DOHH2 (cell line): ENCODE measurements around the gene HS3ST4.

ENCODE experiments used
- H3F3A ChIP-seq: fragments of 200-600 bp; sonication (generic), shearing (Covaris generic); 2 replicates; pipeline ENCODE4 v1.6.0; 2016; ENCODE audit warnings: antibody characterized with exemption, mild to moderate bottlenecking; ENCODE audit not compliant: control insufficient read depth, insufficient read depth
- H3K27ac ChIP-seq: fragments of 200-600 bp; sonication (generic); 2 replicates; pipeline ENCODE4 v1.5.1; 2014; ENCODE audit warnings: low read depth, mild to moderate bottlenecking, low read length, moderate library complexity
- H3K27me3 ChIP-seq: fragments of 200-600 bp; sonication (generic); 2 replicates; pipeline ENCODE4 v1.6.1; 2014; ENCODE audit warnings: mild to moderate bottlenecking, low read length, mixed read lengths; ENCODE audit not compliant: control insufficient read depth
- H3K36me3 ChIP-seq: fragments of 200-600 bp; sonication (generic); 2 replicates; pipeline ENCODE4 v1.6.1; 2014; ENCODE audit warnings: mild to moderate bottlenecking, low read length, moderate library complexity, mixed read lengths; ENCODE audit not compliant: control insufficient read depth
- H3K4me1 ChIP-seq: fragments of 200-600 bp; sonication (generic); 2 replicates; pipeline ENCODE4 v1.6.1; 2014; ENCODE audit warnings: mild to moderate bottlenecking, low read length, mixed read lengths; ENCODE audit not compliant: control insufficient read depth
- H3K4me2 ChIP-seq: fragments of 200-600 bp; sonication (generic); 2 replicates; pipeline ENCODE4 v1.6.0; 2014; ENCODE audit warnings: mild to moderate bottlenecking, low read length, moderate library complexity
- H3K4me3 ChIP-seq: fragments of 200-600 bp; sonication (generic); 2 replicates; pipeline ENCODE4 v1.5.1; 2014; ENCODE audit warnings: mild to moderate bottlenecking, low read length, mixed read lengths
- H3K79me2 ChIP-seq: fragments of 200-600 bp; sonication (generic); 2 replicates; pipeline ENCODE4 v1.6.1; 2014; ENCODE audit warnings: mild to moderate bottlenecking, low read length, mixed read lengths; ENCODE audit not compliant: control insufficient read depth
- H3K9me2 ChIP-seq: fragments of 200-600 bp; sonication (generic); replicated peaks from 2 replicates; pipeline ENCODE4 v1.6.1; 2014; ENCODE audit warnings: mild to moderate bottlenecking, low read length, mixed read lengths; ENCODE audit not compliant: control insufficient read depth
- H3K9me3 ChIP-seq: fragments of 200-600 bp; sonication (generic); 2 replicates; pipeline ENCODE4 v1.6.1; 2014; ENCODE audit warnings: antibody characterized with exemption, low read length, mixed read lengths; ENCODE audit not compliant: control insufficient read depth, insufficient read depth
- H4K20me1 ChIP-seq: fragments of 200-600 bp; sonication (generic); 2 replicates; pipeline ENCODE4 v1.6.0; 2014; ENCODE audit warnings: low read depth, mild to moderate bottlenecking, antibody characterized with exemption, low read length, moderate library complexity; ENCODE audit not compliant: control insufficient read depth, insufficient read depth
- EZH2phosphoT487 ChIP-seq: fragments of 200-600 bp; sonication (generic); IDR thresholded peaks from 2 replicates; pipeline ENCODE4 v1.6.1; 2017; ENCODE audit warnings: borderline replicate concordance, mild to moderate bottlenecking, antibody characterized with exemption, low read length, moderate library complexity, mixed read lengths
- TF ChIP-seq, protein P1 (sequence below): fragments of 200-600 bp; sonication (generic); IDR thresholded peaks from one replicate; pipeline ENCODE4 v1.5.1; 2014; ENCODE audit warnings: antibody characterized with exemption, mild to moderate bottlenecking, low read depth, low read length; ENCODE audit not compliant: poor library complexity, severe bottlenecking

The HS3ST4 gene

DNA sequence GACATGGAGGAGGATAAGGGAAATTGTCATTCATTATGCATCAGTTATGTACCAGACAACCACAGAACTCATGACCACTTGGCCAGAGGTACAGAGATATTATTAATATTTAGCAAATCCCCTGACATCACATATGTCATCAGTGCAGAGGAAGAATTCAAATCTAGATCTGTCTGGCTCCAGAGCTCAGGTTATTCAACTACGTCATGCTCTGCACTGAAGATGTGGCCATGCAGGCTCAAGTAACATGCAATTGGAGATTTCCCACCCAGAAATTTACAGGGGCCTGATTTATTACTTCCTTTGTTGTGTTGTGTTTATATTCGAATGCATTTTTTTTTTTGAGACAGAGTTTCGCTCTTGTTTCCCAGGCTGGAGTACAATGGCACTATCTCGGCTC lies 224.3 kb downstream of the HS3ST4 start:
- no peaks in the 10 kb centered on the region for H4K20me1 ChIP-seq
- TF ChIP-seq EZH2phosphoT487: no peak
- TF ChIP-seq, protein P1, sequence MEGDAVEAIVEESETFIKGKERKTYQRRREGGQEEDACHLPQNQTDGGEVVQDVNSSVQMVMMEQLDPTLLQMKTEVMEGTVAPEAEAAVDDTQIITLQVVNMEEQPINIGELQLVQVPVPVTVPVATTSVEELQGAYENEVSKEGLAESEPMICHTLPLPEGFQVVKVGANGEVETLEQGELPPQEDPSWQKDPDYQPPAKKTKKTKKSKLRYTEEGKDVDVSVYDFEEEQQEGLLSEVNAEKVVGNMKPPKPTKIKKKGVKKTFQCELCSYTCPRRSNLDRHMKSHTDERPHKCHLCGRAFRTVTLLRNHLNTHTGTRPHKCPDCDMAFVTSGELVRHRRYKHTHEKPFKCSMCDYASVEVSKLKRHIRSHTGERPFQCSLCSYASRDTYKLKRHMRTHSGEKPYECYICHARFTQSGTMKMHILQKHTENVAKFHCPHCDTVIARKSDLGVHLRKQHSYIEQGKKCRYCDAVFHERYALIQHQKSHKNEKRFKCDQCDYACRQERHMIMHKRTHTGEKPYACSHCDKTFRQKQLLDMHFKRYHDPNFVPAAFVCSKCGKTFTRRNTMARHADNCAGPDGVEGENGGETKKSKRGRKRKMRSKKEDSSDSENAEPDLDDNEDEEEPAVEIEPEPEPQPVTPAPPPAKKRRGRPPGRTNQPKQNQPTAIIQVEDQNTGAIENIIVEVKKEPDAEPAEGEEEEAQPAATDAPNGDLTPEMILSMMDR: no peak
- H3K4me3 ChIP-seq: no peak overlapping the region
- H3K27ac ChIP-seq: no peak overlapping the region
- H3K79me2 ChIP-seq: no peaks in the 10 kb centered on the region
- H3K9me2 ChIP-seq: no peaks in the 10 kb centered on the region
- no peaks in the 10 kb centered on the region for H3K4me1 ChIP-seq
- H3K36me3 ChIP-seq: no peaks in the 10 kb centered on the region
- no peaks in the 10 kb centered on the region for H3K9me3 ChIP-seq
- no peaks in the 10 kb centered on the region for H3F3A ChIP-seq
- H3K27me3 ChIP-seq: no peaks in the 10 kb centered on the region
- no peak overlapping the region for H3K4me2 ChIP-seq

DNA sequence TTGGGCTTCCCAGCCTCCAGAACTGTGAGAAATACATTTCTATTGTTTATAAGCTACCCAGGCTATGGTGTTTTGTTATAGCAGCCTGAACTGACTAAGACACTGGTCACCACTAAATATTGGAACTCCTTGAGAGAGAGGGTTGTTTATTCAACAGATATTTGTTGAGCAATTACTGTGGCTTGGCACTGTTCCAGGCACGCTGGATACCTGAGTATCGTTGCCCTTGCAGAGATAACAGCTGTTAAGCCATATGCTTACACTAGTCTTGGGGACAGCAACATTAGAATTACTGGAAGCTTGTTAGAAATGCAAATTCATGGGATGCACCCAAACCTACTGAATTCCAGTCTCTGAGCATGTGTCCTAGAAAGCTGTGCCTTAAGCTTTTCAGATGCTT lies 230.7 kb downstream of the HS3ST4 start:
- H3K27me3 ChIP-seq: no peaks in the 10 kb centered on the region
- no peaks in the 10 kb centered on the region for H3K9me2 ChIP-seq
- H3K4me2 ChIP-seq: no peak overlapping the region
- H3K4me1 ChIP-seq: no peaks in the 10 kb centered on the region
- TF ChIP-seq, protein P1: no peak
- no peak for TF ChIP-seq EZH2phosphoT487
- no peak overlapping the region for H3K27ac ChIP-seq
- no peaks in the 10 kb centered on the region for H4K20me1 ChIP-seq
- H3K79me2 ChIP-seq: no peaks in the 10 kb centered on the region
- no peaks in the 10 kb centered on the region for H3K36me3 ChIP-seq
- no peaks in the 10 kb centered on the region for H3K9me3 ChIP-seq
- no peak overlapping the region for H3K4me3 ChIP-seq
- no peaks in the 10 kb centered on the region for H3F3A ChIP-seq

GRCh38 chr16:25925421-25925820 lies 233.7 kb downstream of the HS3ST4 start:
- no peaks in the 10 kb centered on the region for H3K36me3 ChIP-seq
- no peaks in the 10 kb centered on the region for H3K9me3 ChIP-seq
- no peak overlapping the region for H3K4me2 ChIP-seq
- no peak overlapping the region for H3K27ac ChIP-seq
- H4K20me1 ChIP-seq: no peaks in the 10 kb centered on the region
- no peaks in the 10 kb centered on the region for H3F3A ChIP-seq
- no peaks in the 10 kb centered on the region for H3K9me2 ChIP-seq
- H3K4me1 ChIP-seq: no peaks in the 10 kb centered on the region
- H3K4me3 ChIP-seq: no peak overlapping the region
- no peak for TF ChIP-seq EZH2phosphoT487
- TF ChIP-seq, protein P1: no peak
- no peaks in the 10 kb centered on the region for H3K79me2 ChIP-seq
- no peaks in the 10 kb centered on the region for H3K27me3 ChIP-seq
